DOHH2 (cell line): ENCODE results near the gene PSMD9.
"Not testable (repeated sequence)": the region's sequence is repeated elsewhere in the genome, so short reads cannot be mapped to it uniquely, and the experiment has no call there.

Experiments
- H3F3A ChIP-seq: fragments of 200-600 bp; sonication (generic), shearing (Covaris generic); 2 replicates; pipeline ENCODE4 v1.6.0; 2016; ENCODE audit warnings: antibody characterized with exemption, mild to moderate bottlenecking; ENCODE audit not compliant: control insufficient read depth, insufficient read depth
- H3K27ac ChIP-seq: fragments of 200-600 bp; sonication (generic); 2 replicates; pipeline ENCODE4 v1.5.1; 2014; ENCODE audit warnings: low read depth, mild to moderate bottlenecking, low read length, moderate library complexity
- H3K27me3 ChIP-seq: fragments of 200-600 bp; sonication (generic); 2 replicates; pipeline ENCODE4 v1.6.1; 2014; ENCODE audit warnings: mild to moderate bottlenecking, low read length, mixed read lengths; ENCODE audit not compliant: control insufficient read depth
- H3K36me3 ChIP-seq: fragments of 200-600 bp; sonication (generic); 2 replicates; pipeline ENCODE4 v1.6.1; 2014; ENCODE audit warnings: mild to moderate bottlenecking, low read length, moderate library complexity, mixed read lengths; ENCODE audit not compliant: control insufficient read depth
- H3K4me1 ChIP-seq: fragments of 200-600 bp; sonication (generic); 2 replicates; pipeline ENCODE4 v1.6.1; 2014; ENCODE audit warnings: mild to moderate bottlenecking, low read length, mixed read lengths; ENCODE audit not compliant: control insufficient read depth
- H3K4me2 ChIP-seq: fragments of 200-600 bp; sonication (generic); 2 replicates; pipeline ENCODE4 v1.6.0; 2014; ENCODE audit warnings: mild to moderate bottlenecking, low read length, moderate library complexity
- H3K4me3 ChIP-seq: fragments of 200-600 bp; sonication (generic); 2 replicates; pipeline ENCODE4 v1.5.1; 2014; ENCODE audit warnings: mild to moderate bottlenecking, low read length, mixed read lengths
- H3K79me2 ChIP-seq: fragments of 200-600 bp; sonication (generic); 2 replicates; pipeline ENCODE4 v1.6.1; 2014; ENCODE audit warnings: mild to moderate bottlenecking, low read length, mixed read lengths; ENCODE audit not compliant: control insufficient read depth
- H3K9me2 ChIP-seq: fragments of 200-600 bp; sonication (generic); replicated peaks from 2 replicates; pipeline ENCODE4 v1.6.1; 2014; ENCODE audit warnings: mild to moderate bottlenecking, low read length, mixed read lengths; ENCODE audit not compliant: control insufficient read depth
- H3K9me3 ChIP-seq: fragments of 200-600 bp; sonication (generic); 2 replicates; pipeline ENCODE4 v1.6.1; 2014; ENCODE audit warnings: antibody characterized with exemption, low read length, mixed read lengths; ENCODE audit not compliant: control insufficient read depth, insufficient read depth
- H4K20me1 ChIP-seq: fragments of 200-600 bp; sonication (generic); 2 replicates; pipeline ENCODE4 v1.6.0; 2014; ENCODE audit warnings: low read depth, mild to moderate bottlenecking, antibody characterized with exemption, low read length, moderate library complexity; ENCODE audit not compliant: control insufficient read depth, insufficient read depth
- EZH2phosphoT487 ChIP-seq: fragments of 200-600 bp; sonication (generic); IDR thresholded peaks from 2 replicates; pipeline ENCODE4 v1.6.1; 2017; ENCODE audit warnings: borderline replicate concordance, mild to moderate bottlenecking, antibody characterized with exemption, low read length, moderate library complexity, mixed read lengths
- TF ChIP-seq, protein P1 (sequence below): fragments of 200-600 bp; sonication (generic); IDR thresholded peaks from one replicate; pipeline ENCODE4 v1.5.1; 2014; ENCODE audit warnings: antibody characterized with exemption, mild to moderate bottlenecking, low read depth, low read length; ENCODE audit not compliant: poor library complexity, severe bottlenecking

The PSMD9 gene

DNA sequence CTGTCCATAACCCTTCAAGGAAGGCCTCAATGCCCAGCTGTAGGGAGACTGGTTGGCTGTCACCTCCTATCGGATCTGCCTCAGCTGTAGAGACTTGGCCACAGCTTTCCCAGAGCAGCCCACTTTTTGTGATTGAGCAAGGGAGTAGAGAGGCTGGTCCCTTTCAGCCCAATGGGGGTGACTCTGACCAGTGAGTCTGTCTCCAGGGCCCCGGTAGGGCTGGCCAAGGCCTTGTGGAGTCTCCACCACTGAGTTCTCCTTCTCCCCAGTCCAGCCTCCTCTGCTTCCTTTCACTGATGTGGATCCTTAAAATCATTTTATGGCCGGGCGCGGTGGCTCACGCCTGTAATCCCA, 15.4 kb upstream of the PSMD9 start:
- H3F3A ChIP-seq = no peaks in the 10 kb centered on the region
- no peaks in the 10 kb centered on the region for H3K4me1 ChIP-seq
- H3K79me2 ChIP-seq = no peaks in the 10 kb centered on the region
- no peaks in the 10 kb centered on the region for H4K20me1 ChIP-seq
- no peaks in the 10 kb centered on the region for H3K27me3 ChIP-seq
- no peaks in the 10 kb centered on the region for H3K9me2 ChIP-seq
- H3K4me2 ChIP-seq = no peak overlapping the region
- TF ChIP-seq, protein P1, sequence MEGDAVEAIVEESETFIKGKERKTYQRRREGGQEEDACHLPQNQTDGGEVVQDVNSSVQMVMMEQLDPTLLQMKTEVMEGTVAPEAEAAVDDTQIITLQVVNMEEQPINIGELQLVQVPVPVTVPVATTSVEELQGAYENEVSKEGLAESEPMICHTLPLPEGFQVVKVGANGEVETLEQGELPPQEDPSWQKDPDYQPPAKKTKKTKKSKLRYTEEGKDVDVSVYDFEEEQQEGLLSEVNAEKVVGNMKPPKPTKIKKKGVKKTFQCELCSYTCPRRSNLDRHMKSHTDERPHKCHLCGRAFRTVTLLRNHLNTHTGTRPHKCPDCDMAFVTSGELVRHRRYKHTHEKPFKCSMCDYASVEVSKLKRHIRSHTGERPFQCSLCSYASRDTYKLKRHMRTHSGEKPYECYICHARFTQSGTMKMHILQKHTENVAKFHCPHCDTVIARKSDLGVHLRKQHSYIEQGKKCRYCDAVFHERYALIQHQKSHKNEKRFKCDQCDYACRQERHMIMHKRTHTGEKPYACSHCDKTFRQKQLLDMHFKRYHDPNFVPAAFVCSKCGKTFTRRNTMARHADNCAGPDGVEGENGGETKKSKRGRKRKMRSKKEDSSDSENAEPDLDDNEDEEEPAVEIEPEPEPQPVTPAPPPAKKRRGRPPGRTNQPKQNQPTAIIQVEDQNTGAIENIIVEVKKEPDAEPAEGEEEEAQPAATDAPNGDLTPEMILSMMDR = no peak
- no peak for TF ChIP-seq EZH2phosphoT487
- no peak overlapping the region for H3K4me3 ChIP-seq
- H3K36me3 ChIP-seq = no peaks in the 10 kb centered on the region
- no peak overlapping the region for H3K27ac ChIP-seq
- H3K9me3 ChIP-seq = no peaks in the 10 kb centered on the region

DNA sequence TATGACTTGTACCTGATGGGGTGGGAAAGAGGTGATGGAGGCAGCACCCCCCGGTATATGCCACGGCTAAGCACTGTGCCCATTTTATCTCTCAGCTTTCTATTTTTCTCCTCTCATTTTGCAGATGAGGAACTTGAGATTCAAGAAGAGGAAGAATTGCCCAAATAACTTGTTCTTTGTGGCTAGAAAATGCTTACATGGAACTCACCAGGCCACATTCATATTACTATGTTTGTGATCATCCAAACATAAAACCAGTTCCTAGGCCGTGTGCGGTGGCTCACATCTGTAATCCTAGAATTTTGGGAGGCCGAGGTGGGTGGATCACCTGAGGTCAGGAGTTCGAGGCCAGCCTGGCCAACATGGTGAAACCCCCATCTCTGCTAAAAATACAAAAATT, 14.5 kb upstream of the PSMD9 start:
- Histone ChIP-seq H3K4me3 (no peak overlapping the region), H3K36me3 (no peaks in the 10 kb centered on the region), H3K9me2 (no peaks in the 10 kb centered on the region), H3K4me1 (no peaks in the 10 kb centered on the region), H3K27me3 (no peaks in the 10 kb centered on the region), H3K9me3 (no peaks in the 10 kb centered on the region), H3K79me2 (no peaks in the 10 kb centered on the region), H4K20me1 (no peaks in the 10 kb centered on the region), H3K27ac (no peak overlapping the region), H3F3A (no peaks in the 10 kb centered on the region), H3K4me2 (no peak overlapping the region)
- no peak for TF ChIP-seq EZH2phosphoT487
- TF ChIP-seq, protein P1 = no peak

DNA sequence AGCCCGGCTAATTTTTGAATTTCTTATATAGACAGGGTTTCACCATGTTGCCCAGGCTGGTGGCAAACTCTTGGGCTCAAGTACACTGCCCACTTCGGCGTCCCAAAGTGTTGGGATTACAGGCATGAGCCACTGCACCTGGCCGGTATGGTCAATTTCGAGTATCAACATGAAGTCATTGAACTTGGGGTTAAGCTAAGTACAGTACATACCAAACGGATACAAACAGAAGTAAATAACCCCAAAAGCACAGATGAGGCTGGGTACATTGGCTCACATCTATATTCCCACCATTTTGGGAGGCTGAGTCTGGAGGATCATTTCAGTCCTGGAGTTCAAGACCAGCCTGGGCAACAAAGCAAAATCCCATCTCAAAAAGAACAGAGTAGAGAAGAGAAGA, 13.0 kb upstream of the PSMD9 start:
- Histone ChIP-seq H3K27ac (no peak overlapping the region), H3K4me2 (no peak overlapping the region), H3K4me3 (no peak overlapping the region), H3F3A (no peaks in the 10 kb centered on the region), H4K20me1 (no peaks in the 10 kb centered on the region), H3K9me3 (no peaks in the 10 kb centered on the region), H3K36me3 (no peaks in the 10 kb centered on the region), H3K9me2 (no peaks in the 10 kb centered on the region), H3K79me2 (no peaks in the 10 kb centered on the region), H3K27me3 (no peaks in the 10 kb centered on the region), H3K4me1 (no peaks in the 10 kb centered on the region)
- no peak for TF ChIP-seq EZH2phosphoT487
- TF ChIP-seq, protein P1 = no peak

DNA sequence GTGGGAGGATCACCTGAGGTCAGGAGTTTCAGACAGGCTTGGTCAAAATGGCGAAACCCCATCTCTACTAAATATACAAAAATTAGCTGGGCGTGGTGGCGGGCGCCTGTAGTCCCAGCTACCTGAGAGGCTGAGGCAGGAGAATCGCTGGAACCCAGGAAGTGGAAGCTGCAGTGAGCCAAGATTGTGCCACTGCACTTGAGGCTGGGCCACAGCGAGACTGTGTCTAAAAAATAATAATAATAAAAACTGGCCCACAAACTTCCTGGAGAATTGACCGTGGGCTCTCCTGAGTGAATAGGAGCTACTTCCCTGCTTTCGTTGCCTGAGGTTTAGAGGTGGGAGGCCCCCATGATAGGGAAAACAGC, 12.5 kb upstream of the PSMD9 start:
- H3K79me2 ChIP-seq, H3K9me2 ChIP-seq, H3K36me3 ChIP-seq, H3F3A ChIP-seq, H4K20me1 ChIP-seq, H3K27me3 ChIP-seq, H3K27ac ChIP-seq, H3K4me1 ChIP-seq, H3K9me3 ChIP-seq, H3K4me3 ChIP-seq, H3K4me2 ChIP-seq: not testable (repeated sequence)
